GM18498 (cell line): ENCODE results near the gene F13A1.

Source experiments
- ATAC-seq: cut with Tn5 transposase; IDR thresholded peaks from one replicate; pipeline ENCODE4 v1.9.1; 2021; ENCODE audit warnings: mild to moderate bottlenecking, moderate library complexity; ENCODE audit not compliant: unreplicated experiment

F13A1 gene

DNA sequence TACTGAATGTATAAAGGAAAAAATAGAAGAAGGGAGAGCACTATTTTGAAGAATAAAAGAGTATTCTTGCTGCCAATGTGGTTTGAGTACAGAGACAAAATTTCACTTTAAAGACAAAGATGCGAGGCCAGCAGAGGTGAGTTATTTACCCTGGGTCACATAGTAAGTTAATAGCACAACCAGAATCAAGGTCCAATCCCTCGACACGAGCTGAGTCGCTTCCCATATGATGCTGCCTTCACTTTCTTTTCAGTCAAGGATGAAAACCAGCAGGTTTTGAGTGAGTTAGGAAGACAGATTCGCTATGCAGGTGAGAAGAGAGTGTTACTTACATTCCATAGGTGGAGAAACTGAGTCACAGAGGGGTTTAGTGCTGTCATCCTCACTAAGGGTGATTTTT is 75.8 kb downstream of the F13A1 start:
- ATAC-seq: no peak

DNA sequence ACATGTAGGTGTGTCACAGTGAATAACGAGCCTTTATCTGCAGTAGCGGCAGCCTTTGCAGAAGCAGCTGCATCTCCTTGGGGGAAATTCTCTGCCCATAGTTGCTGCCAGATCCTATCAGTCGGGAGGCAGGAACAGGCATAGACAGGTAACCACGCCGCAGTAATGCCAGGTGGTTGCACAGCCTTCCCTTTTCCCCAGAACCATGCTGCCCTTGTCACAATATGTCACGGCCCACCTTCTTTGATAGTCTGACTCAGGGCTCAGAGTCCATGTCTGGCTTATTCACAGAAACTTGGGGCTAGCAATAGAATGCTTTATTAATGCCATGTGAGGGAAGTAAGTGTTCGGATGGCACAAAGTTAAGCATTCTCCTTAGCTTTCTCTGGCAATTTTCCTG is 76.6 kb downstream of the F13A1 start:
- ATAC-seq: no peak

DNA sequence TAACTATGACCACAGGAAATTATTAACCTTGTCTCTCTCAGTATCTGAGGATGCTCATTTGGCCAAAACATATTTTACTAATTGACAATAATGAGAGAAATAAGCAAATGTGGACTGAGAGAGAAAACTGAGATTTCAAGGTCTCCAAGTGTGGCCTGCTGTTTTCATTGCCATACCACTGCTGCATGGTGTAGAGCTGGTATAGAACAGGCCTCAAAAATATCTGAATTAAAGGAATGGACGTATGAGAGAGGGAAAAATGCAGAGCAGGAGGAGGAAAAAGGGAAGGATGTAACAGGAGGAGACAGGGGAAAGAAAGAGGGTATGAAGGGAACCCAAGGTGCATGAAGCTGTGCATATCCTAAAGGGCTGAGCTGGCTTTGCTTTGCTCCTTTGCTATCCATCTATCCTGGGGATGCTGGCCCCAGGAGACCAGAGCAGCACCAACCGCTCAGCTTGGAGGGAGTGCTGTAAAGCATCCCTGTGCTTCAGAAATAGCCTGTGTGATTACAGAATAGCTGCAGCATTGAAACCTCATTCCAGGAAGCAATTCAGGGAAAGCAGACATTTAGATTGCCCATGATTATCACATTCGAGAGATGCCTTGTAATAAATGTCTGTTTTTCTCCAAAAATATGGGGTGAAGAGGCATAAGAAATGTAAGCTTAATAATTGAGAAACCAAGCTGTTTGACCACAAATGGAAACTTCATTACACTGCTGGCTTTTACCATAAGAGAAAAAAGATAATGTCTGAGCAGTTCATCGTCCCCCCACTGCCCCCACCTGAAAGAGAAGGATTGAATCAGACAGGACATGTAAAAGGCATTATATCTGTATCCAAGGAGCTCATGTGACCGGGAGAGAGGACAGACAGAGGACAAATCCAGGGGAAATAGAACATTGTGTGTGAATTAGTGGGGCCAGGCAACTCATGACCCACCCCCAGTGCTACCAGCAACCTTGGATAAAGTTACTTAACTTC is 80.6 kb downstream of the F13A1 start:
- no peak for ATAC-seq

DNA sequence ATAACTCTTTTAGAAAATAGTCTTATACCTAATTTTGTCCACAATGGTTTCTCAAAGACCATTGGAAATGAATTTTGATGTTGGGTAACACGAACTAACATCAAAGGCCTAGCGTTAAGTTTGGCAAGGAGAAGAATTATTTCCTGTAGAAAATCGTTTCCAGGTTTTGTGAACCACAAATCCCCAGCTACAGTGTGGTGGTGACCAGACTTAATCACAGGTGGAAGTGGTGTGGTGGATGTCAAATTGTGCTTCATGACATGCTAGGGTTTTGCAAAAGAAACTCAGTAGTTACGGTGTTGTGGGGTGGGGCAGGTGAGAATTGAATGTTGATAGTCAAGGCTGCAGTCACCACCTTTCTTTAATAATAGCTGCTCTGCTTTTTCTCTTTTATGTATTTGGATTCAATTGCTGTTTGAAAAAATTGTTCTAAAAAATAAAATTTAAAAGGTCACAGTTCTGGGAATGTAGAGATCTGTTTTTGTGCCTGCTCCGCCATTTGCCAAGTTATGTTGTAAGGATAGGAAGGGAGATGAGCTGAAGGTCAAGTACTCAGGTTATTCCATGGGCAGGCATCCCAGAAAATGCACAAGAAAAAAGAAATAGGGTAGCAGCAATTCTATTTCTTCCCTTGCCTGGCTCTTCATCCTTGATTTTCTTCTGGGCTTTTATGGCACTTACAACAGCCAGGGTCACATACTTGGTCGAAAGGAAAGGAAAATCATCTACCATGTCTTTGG is 83.6 kb downstream of the F13A1 start:
- no peak for ATAC-seq

DNA sequence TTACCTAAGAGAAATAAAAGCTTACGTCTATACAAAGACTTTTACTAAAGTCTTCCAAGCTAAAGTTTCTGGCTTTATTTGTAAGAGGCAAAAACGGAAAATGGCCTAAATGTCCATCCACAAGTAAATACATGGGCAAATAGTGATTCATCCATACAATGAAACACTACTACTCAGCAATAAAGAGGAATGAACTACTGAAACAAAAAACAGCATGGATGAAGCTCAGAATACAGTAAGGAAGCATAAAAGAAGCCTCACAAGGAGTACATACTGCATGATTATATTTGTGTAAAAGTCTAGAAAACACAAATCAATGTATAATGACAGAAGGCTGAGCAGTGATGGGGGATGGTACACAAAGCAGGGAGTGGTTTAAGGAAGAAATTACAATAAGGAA is 84.7 kb downstream of the F13A1 start:
- no peak for ATAC-seq

DNA sequence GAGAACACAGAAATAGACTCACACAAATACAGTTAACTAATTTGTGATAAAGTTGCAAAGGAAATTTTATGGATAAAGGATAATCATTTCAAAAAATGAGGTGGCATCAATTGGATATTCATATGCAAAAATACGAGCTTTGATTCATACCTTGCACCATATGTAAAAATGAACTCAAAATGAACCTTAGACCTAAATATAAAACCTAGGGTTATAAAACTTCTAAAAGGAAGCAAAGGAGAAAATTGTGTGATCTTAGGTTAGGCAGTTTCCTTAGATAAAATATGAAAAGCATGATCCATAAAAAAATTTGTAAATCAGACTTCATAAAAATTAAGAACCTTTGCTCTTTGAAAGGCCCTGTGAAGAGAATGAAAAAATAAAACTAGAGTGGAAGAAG is 85.5 kb downstream of the F13A1 start:
- no peak for ATAC-seq

DNA sequence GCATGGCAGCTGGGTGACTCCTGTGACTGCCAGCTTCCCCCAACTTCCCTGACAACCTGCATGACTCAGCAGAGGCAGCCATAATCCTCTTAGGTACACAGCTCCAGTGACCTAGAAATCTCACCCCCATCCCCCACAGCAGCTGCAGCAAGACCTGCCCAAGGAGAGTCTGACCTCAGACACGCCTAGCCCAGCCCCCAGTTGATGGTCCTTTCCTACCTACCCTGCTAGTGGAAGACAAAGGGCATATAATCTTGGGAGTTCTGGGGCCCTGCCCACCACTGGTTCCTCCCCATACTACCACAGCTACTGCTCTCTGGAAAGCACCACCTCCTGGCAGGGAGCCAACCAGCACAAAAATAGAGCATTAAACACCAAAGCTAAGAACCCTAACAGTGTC is 90.2 kb downstream of the F13A1 start:
- ATAC-seq: no peak

DNA sequence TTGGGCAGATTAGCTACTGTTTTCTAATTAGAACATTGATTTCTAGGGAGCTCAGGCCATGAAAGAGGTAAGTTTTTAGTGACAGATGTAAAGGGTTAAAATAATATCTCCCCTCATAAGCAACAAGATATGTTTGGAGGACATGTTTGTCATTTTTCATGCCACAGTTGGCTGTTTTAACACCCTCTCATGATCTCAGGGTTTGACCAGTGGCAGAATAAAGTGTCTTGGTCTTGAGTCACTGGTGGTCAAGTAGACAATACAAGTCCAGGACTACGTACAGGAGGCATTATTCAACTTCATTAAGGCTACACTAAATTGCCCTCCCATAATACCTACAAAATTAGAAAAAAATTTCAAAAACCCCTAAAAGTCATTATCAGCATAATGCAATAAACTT is 92.6 kb downstream of the F13A1 start:
- no peak for ATAC-seq

DNA sequence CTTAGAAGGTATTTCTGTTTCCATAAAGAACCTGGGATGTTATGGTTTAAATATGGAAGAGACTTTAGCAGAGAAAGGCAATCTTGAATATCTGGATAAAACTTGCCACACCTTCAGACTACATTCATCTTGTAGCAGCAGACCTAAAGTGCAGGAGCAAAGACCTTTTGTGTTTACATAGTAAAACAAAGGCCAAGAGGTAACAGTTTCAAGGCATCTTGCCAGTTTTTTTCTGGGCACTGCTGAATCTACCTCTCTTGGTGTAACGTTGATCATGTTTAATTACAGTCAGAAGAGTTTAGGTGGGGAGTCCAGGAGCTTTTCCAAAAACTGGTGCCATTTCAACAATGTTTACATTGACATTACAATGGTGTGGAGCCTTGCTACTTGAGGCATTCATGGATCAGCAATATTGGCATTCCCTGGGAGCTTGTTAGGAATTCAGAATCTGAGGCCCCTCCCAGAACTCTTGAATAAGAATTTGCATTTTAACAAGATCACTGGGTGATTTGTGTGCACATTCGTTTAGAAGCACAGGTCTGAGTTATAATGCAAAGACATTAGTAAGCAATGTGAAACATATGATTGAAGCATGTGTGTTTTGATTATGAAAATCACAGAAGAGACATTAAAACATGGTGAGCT is 94.5 kb downstream of the F13A1 start:
- no peak for ATAC-seq

DNA sequence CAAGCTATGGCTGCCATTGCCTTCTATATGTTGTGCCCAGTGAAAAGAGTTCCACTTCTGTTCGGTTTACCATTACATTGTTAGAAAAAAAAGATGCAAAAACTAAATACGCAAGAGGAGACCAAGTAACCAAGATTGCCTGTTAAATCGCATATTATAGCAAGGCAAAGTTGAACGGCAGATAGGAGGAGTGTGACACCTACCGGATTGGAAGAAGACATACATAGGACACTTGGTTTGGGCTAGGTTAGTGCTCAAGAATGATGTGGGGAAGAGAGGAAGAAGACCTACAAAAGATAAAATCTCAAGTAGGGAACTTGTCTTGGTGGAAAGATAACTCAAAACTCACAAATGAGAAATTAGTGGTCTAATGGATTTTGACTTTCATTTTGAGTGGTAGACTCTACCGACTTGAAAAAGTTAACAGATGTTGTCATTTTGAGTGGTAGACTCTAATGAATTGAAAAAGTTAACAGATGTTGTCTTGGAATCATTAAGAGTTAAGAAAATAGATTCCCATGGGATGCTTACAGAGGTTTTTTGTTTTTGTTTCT is 95.5 kb downstream of the F13A1 start:
- no peak for ATAC-seq

DNA sequence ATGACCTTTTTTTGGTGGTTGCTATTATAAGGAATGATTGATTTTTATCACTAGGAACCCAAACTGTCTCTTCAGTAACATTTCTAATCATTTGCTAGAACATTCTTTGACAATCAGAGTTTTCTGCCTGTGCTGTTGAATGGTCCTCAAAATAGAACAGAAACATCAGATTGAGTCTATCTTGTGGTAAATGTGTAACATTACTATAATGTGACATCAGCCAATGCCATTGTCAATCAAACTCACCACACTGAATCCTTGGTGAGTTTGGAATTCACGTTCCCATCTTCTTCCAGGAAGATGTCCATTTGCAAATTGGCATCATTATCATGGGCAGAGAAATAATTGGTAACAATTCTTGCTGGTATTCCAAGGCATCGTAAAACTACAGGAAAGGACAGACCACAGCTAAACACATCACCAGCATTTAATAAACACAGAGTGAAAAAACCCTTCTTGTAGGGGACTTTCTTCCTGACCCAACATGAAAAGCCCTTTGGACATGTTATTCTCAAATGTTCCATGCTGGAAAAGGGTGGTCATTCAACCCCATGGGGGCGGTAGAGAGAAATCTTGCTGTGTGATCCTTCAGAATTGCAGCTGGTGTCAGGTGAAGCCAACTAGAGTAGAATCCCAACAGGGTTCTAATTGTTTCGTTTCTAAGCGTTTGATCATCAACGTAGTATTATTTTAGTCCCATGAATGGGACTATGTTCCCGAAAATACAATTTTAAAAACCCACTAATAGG is 98.5 kb downstream of the F13A1 start:
- ATAC-seq: no peak

DNA sequence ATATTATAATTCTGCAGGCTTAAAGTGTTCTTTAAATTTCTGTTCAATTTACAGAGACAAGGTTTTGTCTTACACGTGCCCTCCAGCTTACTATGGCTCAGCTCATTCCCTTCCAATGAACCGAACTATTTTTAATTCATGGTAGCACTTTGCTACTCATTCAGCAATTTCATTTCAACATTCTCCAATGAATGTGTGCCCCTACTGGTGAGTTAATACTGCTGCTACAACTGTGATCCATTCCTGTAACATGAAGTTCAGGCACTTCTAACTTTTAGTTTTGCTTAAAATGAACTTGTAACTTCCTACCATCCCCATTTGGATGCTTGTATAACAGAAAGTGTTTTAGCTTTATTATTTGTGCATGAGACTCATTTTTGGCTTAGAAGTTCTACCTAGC is 99.7 kb downstream of the F13A1 start:
- ATAC-seq: no peak

DNA sequence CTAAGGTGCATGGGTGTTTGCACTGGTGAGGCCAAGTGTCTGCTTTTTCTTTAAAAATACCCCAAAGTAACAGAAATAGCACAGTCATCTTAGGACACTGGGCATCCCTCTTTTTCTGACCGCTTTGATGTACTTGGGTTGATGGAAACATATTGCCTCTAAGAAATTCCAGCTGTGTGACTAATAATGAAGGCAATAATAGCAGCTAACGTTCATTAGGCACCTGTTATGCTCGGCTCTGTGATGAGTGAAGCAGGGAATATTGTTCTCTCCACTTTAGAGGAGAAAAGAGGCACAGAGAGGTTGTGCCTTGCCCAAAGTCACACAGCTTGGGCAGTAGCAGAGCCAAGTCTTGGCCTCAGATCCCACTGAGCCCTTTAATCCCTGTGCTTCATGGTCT is 100.7 kb downstream of the F13A1 start:
- ATAC-seq: no peak

DNA sequence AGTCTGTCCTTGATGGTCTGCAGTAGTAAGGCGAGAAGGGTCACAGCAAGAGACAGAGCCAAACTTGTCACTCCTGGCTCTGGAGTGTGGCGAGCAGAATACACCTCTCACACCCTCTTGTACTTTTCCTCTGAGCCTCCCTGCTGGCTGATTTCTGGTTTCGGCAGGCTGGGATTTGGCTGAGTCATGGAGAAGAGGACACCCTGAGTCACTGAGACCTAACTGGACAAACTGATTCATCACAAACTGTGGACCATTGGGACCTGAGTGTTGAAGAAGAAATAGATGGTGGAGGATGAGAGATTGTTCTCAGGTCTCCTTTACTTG is 101.7 kb downstream of the F13A1 start:
- ATAC-seq: no peak

DNA sequence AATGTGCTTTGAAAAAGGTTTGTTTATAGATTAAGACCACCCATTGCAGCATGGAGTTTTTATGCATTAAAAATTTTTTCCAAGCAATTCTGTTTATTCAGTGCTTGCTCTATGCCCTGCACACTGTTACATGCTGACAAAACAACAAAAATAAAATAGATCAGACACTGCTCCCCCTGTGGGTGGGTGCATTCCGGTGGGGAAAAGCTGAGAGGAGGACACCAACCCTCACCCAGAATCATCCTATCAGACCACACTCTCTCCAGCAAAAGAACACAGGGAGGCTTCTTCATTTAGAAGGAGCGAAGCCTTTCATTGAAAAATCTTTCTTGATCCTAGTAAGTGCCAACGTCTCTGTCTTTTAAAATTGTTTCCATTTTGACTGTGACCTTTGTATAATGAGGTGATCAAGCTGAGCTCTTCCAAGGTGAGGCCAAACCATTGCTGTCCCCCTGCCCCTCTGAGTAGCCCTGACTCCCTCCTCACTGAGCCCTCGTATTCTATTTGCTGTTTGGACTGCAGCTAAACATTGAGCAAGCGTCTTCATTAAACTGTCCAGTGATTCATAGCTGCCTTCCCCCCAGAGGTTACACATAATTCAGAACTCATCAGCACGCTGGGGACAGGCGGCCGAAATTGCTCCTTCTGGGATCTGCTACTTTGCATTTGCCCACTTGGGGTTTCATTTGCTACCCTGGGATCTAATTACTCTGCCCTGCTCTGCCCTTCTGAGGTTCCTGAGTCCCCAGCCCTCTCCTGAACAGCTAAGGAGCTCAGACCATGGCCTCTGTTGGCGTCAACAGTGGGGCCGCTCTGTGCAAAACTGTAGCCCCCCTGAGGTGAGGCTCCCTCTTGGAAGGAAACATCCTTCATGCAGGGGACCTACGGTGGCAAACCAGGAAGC is 102.4 kb downstream of the F13A1 start:
- ATAC-seq: no peak

DNA sequence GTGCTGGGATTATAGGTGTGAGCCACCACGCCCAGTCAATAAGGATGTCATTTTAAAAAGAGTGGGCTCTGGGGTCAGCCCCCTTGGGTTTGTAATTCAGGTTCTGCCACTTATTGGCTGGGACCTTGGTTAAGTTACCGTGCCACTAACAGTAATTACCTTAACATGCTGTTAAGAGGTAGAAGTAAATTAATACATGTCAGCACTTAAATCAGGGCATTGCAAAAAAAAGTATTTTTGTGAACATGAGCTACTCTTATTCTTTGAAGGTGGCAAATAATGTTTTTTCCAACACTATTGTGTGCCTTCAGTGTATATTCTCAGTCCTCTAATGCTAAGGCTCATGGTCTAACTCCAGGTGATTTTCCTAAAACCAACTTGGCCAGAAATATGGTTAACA is 109.5 kb downstream of the F13A1 start:
- no peak for ATAC-seq

DNA sequence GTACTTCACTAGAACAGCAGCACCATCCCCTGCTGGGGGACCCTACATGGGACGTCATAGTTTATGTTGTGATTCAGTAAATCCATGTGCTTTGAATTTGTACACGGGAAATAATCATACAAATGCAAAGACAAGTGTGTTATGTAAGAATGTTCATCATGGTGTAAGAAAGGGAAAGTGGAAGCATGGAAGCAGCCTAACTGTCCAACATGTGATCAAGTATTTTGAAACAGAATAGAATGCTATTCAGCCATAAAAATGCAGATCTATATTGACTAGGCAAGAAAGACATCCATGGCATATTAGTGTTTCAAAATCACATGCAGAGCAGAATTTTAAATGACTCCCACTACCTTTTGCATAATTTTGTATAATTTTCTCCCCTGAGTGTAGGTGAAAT is 117.6 kb downstream of the F13A1 start:
- ATAC-seq: no peak

DNA sequence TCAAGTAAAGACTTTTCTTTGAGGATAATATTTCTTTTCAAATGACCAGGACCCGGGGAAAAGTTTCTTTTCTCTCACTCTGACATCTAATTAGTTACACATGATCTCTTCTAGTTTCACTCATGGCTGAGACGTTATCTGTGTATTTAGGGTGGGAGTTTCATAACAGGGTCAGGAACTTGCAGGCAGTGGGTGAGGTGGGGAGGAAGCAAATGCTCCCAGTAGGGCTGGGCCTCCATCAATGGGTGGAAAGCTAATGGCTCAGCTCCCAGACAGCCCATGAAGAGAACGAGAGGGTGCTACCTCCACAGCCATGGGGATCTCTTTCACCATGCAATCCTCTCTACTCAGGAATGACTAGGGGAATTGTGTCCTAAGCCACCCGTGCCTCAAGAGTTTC is 119.3 kb downstream of the F13A1 start:
- no peak for ATAC-seq

DNA sequence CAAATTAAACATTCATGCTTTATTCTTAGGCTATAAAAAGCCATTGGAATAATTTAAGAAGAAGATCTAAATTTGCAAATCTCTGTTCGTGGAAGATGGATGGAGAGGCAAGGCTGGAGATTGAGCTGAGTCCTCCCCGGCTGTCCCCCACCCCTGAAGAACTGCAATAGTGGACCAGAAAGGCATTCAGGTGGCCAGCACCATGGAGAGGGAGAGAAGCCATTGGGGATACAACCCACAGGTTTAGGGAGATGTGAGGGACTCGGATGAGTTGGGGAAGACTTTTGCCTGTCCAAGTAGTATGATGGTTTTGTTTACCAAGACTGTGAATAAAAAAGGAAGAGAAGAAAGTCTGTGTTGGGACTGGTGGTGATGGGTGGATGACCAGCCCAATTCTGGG is 120.8 kb downstream of the F13A1 start:
- ATAC-seq: no peak

DNA sequence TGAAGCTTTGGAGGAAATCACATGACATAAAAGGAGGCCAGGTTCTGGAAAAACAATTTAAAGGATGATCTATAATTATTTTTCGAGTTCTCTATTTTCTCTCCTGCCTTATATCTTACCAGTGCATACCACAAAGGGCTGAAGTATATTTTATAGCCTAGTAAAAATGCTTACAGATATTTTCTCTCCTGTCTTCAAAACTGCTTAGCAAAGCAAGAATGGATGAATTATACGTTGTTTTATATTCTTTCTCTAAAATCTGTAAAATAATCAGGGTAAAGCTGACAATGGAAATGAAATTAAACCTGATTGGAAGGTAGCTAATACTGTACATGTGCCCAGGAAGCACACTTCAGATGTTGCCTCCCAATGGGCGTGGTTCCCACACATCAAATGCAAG is 123.7 kb downstream of the F13A1 start:
- no peak for ATAC-seq
